HG03575 (cell line): ENCODE data around the gene HNRNPUL1.

ENCODE experiments used
- ATAC-seq: cut with Tn5 transposase; IDR thresholded peaks from one replicate; pipeline ENCODE4 v1.9.1; 2021; ENCODE audit not compliant: unreplicated experiment, insufficient number of reproducible peaks, low FRiP score; ENCODE audit errors: extremely low read depth

The HNRNPUL1 gene

GRCh38 chr19:41321600-41322270 lies 57.6 kb downstream of the HNRNPUL1 start:
- no peak for ATAC-seq

- no peak for ATAC-seq
Observed at GRCh38 chr19:41322451-41322850, 58.3 kb downstream of the HNRNPUL1 start.

- ATAC-seq: no peak
Observed at GRCh38 chr19:41323023-41323422, 58.9 kb downstream of the HNRNPUL1 start.

- ATAC-seq: no peak
Observed at GRCh38 chr19:41323430-41324125, 59.4 kb downstream of the HNRNPUL1 start.

GRCh38 chr19:41324231-41324702 lies 60.1 kb downstream of the HNRNPUL1 start:
- ATAC-seq: no peak

GRCh38 chr19:41324921-41325639 lies 60.9 kb downstream of the HNRNPUL1 start:
- no peak for ATAC-seq

GRCh38 chr19:41325640-41325946 lies 61.4 kb downstream of the HNRNPUL1 start:
- ATAC-seq: no peak

- no peak for ATAC-seq
Observed at GRCh38 chr19:41325947-41326706, 62.0 kb downstream of the HNRNPUL1 start.

GRCh38 chr19:41327076-41327575 lies 63.0 kb downstream of the HNRNPUL1 start:
- no peak for ATAC-seq

- ATAC-seq: no peak
Observed at GRCh38 chr19:41327576-41328156, 63.5 kb downstream of the HNRNPUL1 start.

- ATAC-seq: no peak
Observed at GRCh38 chr19:41328157-41328841, 64.1 kb downstream of the HNRNPUL1 start.

GRCh38 chr19:41328842-41329225 lies 64.7 kb downstream of the HNRNPUL1 start:
- ATAC-seq: no peak

GRCh38 chr19:41330481-41330880 lies 66.3 kb downstream of the HNRNPUL1 start:
- no peak for ATAC-seq

- no peak for ATAC-seq
Observed at GRCh38 chr19:41330946-41331678, 66.9 kb downstream of the HNRNPUL1 start.

GRCh38 chr19:41332000-41332399 lies 67.8 kb downstream of the HNRNPUL1 start:
- ATAC-seq: no peak

- ATAC-seq: no peak
Observed at GRCh38 chr19:41332468-41332867, 68.3 kb downstream of the HNRNPUL1 start.

- no peak for ATAC-seq
Observed at GRCh38 chr19:41334793-41335192, 70.6 kb downstream of the HNRNPUL1 start.

GRCh38 chr19:41335467-41335866 lies 71.3 kb downstream of the HNRNPUL1 start:
- no peak for ATAC-seq
